ENCODE data around the gene LPP. TPM values are rescaled to one million over a fixed set of nuclear protein-coding genes. Genes with fewer than 3 reads are reported as not detected.

LPP gene
- total RNA-seq, 4 donors from 2014 or later, result 45.9 to 81.1 (median 63.0) TPM

DNA sequence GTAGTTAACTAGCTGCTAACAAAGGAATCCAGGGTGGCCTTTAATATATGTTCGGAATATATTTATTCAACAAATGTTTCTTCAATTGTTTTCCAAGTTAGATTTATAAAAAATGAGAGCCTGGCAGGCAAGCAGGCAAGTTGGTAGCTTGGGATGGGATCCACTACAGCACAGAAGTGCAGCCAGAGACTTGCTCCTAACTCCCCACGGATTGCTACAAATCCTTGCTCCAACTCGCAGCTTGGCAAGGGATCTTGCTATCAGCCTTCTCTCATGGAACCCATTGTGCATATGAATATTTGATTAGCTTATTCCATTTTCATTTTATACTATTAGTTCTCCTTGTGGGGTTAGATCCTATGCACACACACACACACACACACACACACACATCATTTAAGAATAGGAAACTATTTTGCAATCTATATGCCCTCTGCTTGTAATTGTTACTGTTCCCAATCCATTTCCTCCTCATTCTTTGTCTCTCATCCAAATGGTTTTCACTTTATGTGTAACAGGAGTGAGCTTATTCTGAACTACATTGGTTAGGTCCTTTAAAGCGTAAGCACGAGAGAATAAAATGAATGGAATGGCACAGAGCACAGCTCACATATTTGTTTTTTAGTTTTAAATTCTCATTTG lies 505.6 kb downstream of the LPP start:
- DNase-seq (ENCODE audit: low spot score in 2 of 2), result no peak
- TF ChIP-seq, protein P1, sequence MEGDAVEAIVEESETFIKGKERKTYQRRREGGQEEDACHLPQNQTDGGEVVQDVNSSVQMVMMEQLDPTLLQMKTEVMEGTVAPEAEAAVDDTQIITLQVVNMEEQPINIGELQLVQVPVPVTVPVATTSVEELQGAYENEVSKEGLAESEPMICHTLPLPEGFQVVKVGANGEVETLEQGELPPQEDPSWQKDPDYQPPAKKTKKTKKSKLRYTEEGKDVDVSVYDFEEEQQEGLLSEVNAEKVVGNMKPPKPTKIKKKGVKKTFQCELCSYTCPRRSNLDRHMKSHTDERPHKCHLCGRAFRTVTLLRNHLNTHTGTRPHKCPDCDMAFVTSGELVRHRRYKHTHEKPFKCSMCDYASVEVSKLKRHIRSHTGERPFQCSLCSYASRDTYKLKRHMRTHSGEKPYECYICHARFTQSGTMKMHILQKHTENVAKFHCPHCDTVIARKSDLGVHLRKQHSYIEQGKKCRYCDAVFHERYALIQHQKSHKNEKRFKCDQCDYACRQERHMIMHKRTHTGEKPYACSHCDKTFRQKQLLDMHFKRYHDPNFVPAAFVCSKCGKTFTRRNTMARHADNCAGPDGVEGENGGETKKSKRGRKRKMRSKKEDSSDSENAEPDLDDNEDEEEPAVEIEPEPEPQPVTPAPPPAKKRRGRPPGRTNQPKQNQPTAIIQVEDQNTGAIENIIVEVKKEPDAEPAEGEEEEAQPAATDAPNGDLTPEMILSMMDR (IDR thresholded peaks at IDR 0.05), result no peak
- no peak for TF ChIP-seq POLR2A (IDR thresholded peaks at IDR 0.05)
- intact Hi-C loops (cut with DNase I; ENCODE audit: low total_unique reads), result no loop called here
- WGBS, 2 donors, result 46 to 58% methylated on average over 5 of the region's 5 CpGs
- H3K4me3 ChIP-seq (ENCODE audit: low read depth, poor library complexity, severe bottlenecking), result no peak overlapping the region

DNA sequence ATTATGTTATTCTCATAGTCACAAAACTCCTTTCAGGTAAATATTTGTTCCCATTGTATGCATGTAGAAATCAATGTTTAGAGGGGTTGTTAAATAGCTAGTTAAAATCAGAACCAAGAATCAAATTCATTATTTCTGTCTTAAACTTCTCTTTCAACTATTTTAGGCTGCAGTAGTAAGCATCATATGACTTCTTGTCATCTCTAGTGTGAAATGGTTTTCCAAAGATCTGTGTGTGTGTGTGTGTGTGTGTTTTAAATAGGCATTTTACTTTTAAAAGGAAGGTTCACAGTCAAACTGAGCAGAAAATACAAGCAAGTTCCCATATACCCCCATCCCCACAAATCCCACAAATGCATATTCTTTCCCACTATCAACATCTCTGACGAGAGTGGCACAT lies 506.5 kb downstream of the LPP start:
- no peak for TF ChIP-seq POLR2A (IDR thresholded peaks at IDR 0.05)
- TF ChIP-seq, protein P1 (IDR thresholded peaks at IDR 0.05), result no peak
- DNase-seq (ENCODE audit: low spot score in 2 of 2), result no peak
- WGBS, 2 donors, result 96 to 98% methylated on average over 1 of the region's 1 CpG
- intact Hi-C loops (cut with DNase I; ENCODE audit: low total_unique reads), result no loop called here
- H3K4me3 ChIP-seq (ENCODE audit: low read depth, poor library complexity, severe bottlenecking), result no peak overlapping the region

DNA sequence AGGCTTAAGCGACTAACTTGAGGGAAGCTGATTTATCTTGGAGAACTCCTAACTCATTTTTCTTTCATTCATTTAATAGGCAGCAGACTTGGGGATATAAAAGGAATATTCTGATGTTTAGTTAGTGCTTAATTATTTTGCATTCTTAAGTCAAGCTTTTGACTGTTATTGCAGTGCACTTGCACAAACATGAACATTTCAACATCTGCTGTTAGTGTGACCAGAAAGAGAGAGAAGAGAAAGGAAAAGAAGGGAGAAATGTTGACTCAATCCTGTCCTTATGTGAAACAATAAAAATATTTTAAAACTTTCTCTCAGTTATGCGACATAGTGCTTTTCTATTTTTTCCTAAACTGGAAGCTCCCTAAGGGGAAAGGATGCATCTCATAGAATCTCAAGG lies 507.8 kb downstream of the LPP start:
- intact Hi-C loops (cut with DNase I; ENCODE audit: low total_unique reads), result no loop called here
- no peak overlapping the region for H3K4me3 ChIP-seq (ENCODE audit: low read depth, poor library complexity, severe bottlenecking)
- 91 to 96% methylated on average over 2 of the region's 2 CpGs for WGBS, 2 donors
- TF ChIP-seq POLR2A (IDR thresholded peaks at IDR 0.05), result no peak
- TF ChIP-seq, protein P1 (IDR thresholded peaks at IDR 0.05), result no peak
- no peak for DNase-seq (ENCODE audit: low spot score in 2 of 2)

DNA sequence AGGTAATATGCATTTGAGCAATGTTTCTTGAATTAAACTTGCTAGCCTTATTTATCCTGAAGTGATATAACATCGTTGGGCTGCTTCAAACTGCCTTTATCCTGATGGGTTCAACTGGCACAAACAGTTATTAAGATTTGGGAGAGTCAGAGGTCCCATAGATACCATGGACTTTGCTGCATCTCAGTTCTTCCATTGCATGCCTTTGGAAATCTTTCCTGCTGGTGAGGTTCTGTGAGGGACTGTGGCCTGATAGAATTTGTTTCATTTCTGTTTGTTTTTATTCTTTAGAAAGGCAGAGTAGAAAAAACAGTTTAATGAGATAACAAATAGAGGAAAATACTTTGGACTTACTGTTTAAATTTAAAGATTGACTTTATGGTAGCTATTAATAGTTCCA lies 508.3 kb downstream of the LPP start:
- TF ChIP-seq, protein P1 (IDR thresholded peaks at IDR 0.05), result no peak
- TF ChIP-seq POLR2A (IDR thresholded peaks at IDR 0.05), result no peak
- intact Hi-C loops (cut with DNase I; ENCODE audit: low total_unique reads), result no loop called here

DNA sequence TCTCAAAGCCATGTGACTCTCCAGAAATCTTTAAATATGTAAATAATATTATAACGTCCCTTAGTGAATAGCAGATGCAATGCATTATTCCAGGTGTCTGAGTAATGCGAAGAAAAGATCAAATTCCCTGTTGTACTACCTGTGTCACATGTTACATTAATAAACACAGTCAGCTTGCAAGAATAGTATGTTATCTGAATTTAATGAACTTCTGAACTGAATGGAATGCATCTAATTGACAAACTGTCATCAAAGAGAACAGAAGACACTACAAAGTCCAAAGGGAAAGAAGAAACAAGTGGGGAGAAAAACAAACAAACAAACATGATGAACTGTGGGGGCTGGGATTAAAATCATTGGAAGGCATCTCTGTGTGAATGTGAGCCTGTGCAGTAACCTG lies 508.8 kb downstream of the LPP start:
- TF ChIP-seq, protein P1 (IDR thresholded peaks at IDR 0.05), result no peak
- no peak for TF ChIP-seq POLR2A (IDR thresholded peaks at IDR 0.05)
- 78 to 79% methylated on average over 2 of the region's 2 CpGs for WGBS, 2 donors
- intact Hi-C loops (cut with DNase I; ENCODE audit: low total_unique reads), result no loop called here

More for the DNA sequence above, 508.3 kb downstream of the LPP start:
- WGBS, 2 donors, result 68 to 69% methylated on average over 1 of the region's 1 CpG
- no peak for DNase-seq (ENCODE audit: low spot score in 2 of 2)
- H3K4me3 ChIP-seq (ENCODE audit: low read depth, poor library complexity, severe bottlenecking), result no peak overlapping the region

DNA sequence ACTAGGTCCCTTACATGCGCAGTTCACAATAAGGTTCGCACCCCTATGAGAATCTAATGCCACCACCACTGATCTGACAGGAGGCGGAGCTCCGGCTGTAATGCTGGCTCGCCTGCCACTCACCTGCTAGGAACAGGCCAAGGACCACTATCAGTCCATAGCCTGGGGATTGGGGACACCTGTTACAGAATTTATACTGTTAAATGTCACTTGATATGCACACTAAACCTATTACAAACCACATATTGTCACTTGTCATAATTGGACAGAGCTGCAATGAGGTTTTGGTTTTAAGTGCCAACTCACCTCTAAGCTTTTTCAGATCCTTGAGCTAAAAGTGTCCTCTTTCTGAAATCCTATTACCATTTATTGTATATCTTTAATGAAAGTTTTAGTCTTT lies 509.9 kb downstream of the LPP start:
- no peak overlapping the region for H3K4me3 ChIP-seq (ENCODE audit: low read depth, poor library complexity, severe bottlenecking)
- intact Hi-C loops (cut with DNase I; ENCODE audit: low total_unique reads), result no loop called here
- DNase-seq (ENCODE audit: low spot score in 2 of 2), result no peak
- WGBS, 2 donors, result 96 to 100% methylated on average over 5 of the region's 5 CpGs
- TF ChIP-seq POLR2A (IDR thresholded peaks at IDR 0.05), result no peak
- TF ChIP-seq, protein P1 (IDR thresholded peaks at IDR 0.05), result no peak

More for the DNA sequence above, 508.8 kb downstream of the LPP start:
- DNase-seq (ENCODE audit: low spot score in 2 of 2), result no peak
- no peak overlapping the region for H3K4me3 ChIP-seq (ENCODE audit: low read depth, poor library complexity, severe bottlenecking)
